Tongue (tissue), 2 donors: ENCODE results near the gene ALAD. TPM values are rescaled to one million over a fixed set of nuclear protein-coding genes. Genes with fewer than 3 reads are reported as not detected.
A peak's percentile ranks its signal among the peaks of the same experiment; 100 is the strongest.
"Not testable (repeated sequence)": the region's sequence is repeated elsewhere in the genome, so short reads cannot be mapped to it uniquely, and the experiment has no call there.

ENCODE experiments used
- DNase-seq: peaks from one replicate; pipeline ENCODE4 v3.0.0-alpha.2; 2015
- total RNA-seq: library from RNA; depleted of rRNA; stranded (reverse); fragments of >200 nt; gene quantifications from one replicate; pipeline ENCODE4 v1.2.3, GENCODE V29; 2014

Gene ALAD
- 27.8 TPM for total RNA-seq

GRCh38 chr9:113401027-113401792, at the start of gene ALAD:
TSS of gene ALAD (minus strand) at chr9:113401284. CDS start at chr9:113393559, 7,725 bp downstream.
- peak; percentile 100 for DNase-seq

DNA sequence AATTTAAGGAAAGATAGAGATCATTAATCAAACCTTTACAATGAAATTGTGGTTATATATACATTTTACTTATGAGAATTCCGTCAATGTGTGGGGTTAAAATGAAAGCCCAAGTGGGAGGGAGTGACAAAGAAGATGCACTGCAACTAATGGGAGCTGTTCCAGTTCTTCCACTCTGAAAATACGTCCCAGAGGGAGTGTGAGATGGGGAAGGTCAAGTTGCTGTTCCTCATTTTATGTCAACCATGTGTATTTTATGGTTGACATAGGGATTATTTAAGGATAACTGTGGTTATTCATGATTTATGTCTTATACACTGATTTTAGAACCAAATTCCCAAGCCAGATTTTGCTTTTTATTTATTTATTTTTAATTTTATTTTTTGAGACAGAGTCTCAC, 48.3 kb upstream of the ALAD start:
- DNase-seq, result no peak

- DNase-seq, result peak; percentile 79
These were observed 45.2 kb upstream of the ALAD start for GRCh38 chr9:113446323-113446740.

- DNase-seq, result no peak
These were observed 43.7 kb upstream of the ALAD start for GRCh38 chr9:113444736-113445135.

- not testable (repeated sequence) for DNase-seq
These were observed 36.6 kb upstream of the ALAD start for GRCh38 chr9:113437716-113438115.

- DNase-seq, result no peak
These were observed 35.8 kb upstream of the ALAD start for GRCh38 chr9:113436728-113437515.

DNA sequence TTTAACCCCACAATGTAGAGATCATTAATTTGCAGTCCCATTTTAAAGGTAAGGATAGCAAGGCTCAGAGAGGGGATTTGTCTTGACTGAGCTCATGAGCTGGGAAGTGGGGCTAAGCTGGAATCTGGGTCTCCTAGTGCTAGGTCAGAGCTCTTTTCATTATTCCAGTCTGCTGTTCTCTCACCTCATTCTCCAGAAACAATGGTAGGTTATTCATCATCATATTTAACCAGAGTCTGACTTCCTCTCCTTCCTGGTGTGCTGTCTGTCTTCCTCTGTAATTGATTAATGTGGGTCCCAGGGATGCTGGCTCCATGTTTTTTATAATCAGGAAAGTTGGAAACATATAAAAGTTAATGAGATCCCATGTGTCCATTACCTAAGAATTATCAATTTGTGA, 30.1 kb upstream of the ALAD start:
- no peak for DNase-seq

DNA sequence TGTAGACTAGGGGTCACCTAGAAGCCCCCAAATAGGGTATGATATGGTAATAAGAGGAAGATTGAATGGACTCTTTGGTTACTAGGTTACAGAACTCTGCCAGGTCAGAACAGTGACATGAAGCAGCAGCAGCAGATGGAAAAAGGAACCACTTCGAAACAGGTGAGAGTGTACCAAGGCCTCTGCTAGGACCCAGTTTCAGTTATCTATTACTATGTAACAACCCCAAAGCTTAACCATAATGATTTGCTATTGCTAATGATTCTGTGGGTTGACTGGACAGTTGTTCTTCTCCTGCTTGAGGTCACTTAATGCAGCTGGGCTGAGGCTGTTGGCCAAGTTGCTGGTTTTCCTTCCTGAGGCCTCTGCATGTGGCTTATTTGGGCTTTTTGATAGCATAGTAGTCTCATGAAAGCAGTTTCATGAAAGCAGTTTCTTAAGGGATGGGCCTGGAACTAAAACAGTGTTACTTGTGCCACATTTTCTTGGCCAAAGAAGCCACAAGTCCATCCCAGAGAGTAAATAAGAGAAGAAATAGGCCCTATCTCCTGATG, 27.1 kb upstream of the ALAD start:
- DNase-seq, result no peak

- DNase-seq, result no peak
These were observed 26.5 kb upstream of the ALAD start for GRCh38 chr9:113427629-113428028.

DNA sequence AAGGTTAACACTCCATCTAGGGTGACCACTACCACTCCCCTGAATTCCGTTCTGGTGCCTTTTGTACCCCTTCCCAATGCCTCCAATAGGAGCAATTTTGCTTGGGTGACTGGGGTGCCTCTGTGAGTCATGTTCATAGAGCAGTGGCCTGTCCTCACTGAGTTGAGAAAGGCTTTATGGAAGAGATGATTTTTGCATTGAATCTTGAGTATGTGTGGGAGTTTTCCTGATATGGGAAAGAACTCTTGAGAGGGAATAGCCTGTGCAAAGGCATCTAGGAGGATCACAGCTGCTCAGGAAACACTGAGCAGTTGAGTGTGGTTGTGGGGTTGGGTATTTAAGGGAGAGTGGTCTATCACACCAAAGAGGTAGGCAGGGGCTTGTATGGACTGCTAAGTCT, 25.6 kb upstream of the ALAD start:
- DNase-seq, result no peak

- DNase-seq, result no peak
These were observed 24.0 kb upstream of the ALAD start for GRCh38 chr9:113425072-113425471.

DNA sequence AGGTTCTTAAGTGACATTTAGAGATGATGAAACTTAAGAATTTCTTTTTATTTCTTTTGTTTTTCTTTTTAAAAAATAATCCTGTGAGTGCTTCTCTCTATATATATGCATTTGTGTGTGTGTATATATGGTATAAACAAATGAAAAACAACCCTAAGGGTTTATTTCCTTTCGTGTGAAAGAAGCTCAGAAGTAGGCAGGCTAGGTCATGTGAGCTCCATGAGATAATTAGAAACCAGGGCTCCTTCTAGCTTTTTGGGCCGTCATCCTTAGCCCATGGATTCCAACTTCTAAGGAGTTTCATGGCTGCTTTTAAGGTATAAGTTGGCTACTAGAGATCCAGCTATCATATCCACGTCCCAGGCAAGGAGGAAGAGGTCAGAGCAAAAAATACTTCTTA, 20.6 kb upstream of the ALAD start:
- DNase-seq, result no peak

DNA sequence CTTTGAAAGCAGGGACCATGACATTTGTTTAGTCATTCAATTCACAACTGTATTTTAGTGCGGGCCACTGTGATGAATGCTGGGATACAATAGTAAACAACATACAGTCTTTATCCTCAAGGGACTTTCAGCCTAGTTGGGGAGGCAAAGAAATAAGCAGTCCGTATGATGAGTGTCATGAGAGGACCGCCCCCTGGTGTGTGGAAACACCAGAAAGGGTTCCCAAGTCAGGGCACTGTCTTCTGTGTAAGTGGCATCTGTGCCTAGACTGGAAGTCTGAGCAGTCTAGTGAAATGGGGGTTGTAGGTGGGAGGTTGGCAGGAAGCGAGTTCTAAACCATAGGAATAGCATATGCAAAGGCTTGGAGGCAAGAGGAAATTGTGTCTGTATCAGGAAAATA, 16.3 kb upstream of the ALAD start:
- no peak for DNase-seq

DNA sequence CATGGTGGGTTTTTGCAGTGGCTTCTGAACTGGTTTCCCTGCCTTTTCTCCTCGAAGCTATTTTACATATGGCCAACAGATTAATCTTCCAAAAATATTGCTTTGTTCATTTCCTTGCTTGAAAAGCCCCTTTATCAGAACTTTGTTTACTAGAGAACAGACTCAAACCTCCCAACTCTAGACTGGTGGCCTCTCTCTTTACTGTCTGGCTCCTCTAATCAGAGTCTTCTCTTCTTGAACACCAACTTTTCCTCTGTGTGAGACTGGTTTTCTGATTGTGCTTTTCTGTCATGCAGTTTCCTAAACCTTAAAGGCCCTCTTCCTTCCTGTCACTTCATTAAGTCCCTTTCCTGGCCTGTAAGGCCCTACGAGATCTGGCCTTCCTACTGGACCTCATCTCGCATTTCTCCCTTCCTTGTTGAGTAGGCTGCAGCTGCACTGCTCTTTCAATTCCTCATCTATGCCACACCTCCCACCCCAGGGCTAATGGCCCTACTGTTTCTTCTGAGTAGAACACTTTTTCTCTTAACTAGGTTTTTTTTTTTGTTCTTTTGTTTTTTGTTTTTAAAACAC, 15.2 kb upstream of the ALAD start:
- no peak for DNase-seq

DNA sequence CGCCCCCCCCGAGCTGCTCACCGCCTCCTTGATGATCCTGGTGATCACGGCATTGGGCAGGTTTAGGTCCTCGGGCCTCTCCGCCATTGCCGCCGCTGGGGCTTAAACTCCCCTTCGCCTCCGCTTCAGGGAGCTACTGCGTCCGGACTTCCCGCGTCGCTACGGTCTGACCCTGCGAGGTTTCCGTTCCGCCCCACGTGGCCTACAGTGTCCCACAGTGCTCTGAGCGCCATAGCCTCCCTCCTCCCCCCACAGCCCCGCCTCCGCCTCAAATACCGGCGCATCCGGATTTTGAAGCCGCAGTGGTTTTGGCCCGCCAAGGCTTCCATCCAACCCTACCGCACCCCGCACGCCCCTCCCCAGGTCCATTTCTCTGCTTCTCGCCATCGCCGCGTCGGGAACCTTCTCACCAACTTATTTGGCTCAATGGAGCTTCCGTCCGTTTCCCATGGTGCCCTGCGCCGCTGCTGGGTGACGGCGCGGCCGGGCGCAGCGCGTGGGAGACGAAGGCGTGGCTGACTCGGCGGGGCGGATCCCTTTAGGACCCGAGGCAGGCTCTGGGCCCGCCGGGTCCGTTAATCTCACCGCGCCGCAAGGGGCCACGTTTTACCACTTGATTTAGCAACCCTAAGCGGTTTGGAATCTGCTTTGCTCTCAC, 9.3 kb upstream of the ALAD start, which contains the start of the genes C9orf43 and POLE3:
Gene C9orf43, plus strand, starts transcription at position 541 of the 658 bp plus-strand sequence. CDS start 2,747 bp downstream, outside the sequence.
Gene POLE3, minus strand, starts transcription at position 469 of the 658 bp plus-strand sequence. Its CDS starts 382 bp downstream, at position 87.
- DNase-seq, result peak; percentile 98

- DNase-seq, result no peak
These were observed 8.8 kb upstream of the ALAD start for GRCh38 chr9:113409883-113410206.

GRCh38 chr9:113409481-113409880, 8.4 kb upstream of the ALAD start:
- DNase-seq, result no peak

- DNase-seq, result peak; percentile 81
These were observed 5.9 kb upstream of the ALAD start for GRCh38 chr9:113406873-113407511.

- not testable (repeated sequence) for DNase-seq
These were observed 5.3 kb upstream of the ALAD start for GRCh38 chr9:113406353-113406752.

DNA sequence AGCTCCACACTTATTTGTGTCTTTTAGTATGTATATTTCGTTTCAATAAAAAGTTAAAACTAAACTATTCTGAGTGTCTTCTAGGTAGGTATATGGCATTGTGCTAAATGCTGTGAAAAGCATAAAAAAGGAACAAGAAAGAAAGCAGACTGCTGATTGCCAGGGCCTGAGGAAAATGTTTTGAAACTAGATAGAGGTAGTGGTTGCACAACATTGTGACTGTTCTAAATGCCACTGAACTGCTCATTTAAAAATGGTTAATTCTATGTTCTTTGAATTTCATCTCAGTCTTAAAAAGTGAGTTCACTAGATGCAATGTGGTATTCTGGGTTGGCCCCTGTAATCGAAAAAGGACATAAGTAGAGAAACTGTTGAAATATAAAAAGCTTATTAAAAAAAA, 2.6 kb upstream of the ALAD start:
- DNase-seq, result no peak

GRCh38 chr9:113399646-113400200, 1.4 kb downstream of the ALAD start:
- DNase-seq, result no peak
